Measurements from ENCODE around the gene TP53I11. TPM values are rescaled to one million over a fixed set of nuclear protein-coding genes. Genes with fewer than 3 reads are reported as not detected.
A peak's percentile ranks its signal among the peaks of the same experiment; 100 is the strongest.

TP53I11 gene
- total and polyA plus RNA-seq, 9 of the 15 experiments (the other 6 are each of a cell fraction or from before 2014, with no cell fraction given), result 0.14 to 2.5 (median 1.2) TPM; not detected in 2

- TF ChIP-seq ZHX1 (conservative IDR thresholded peaks at IDR 0.05; ENCODE audit: low read length), result no peak
- TF ChIP-seq FOXA3 (CRISPR knock-in tag; conservative IDR thresholded peaks at IDR 0.05 in 1 of 2, IDR thresholded peaks at IDR 0.05 in 1 of 2), result no peak
- TF ChIP-seq SAP30 (IDR thresholded peaks at IDR 0.05; ENCODE audit: borderline replicate concordance, insufficient read depth, low read depth, low read length, poor library complexity, severe bottlenecking), result no peak
- TF ChIP-seq ZNF561 (CRISPR knock-in tag; conservative IDR thresholded peaks at IDR 0.05), result no peak
- TF ChIP-seq ARID3A (IDR thresholded peaks at IDR 0.05; ENCODE audit: borderline replicate concordance, low read depth, low read length), result no peak
- no peak for TF ChIP-seq CREBBP (IDR thresholded peaks at IDR 0.05; ENCODE audit: low read depth, low read length)
- TF ChIP-seq ARHGAP35 (IDR thresholded peaks at IDR 0.05; ENCODE audit: partially characterized antibody), result no peak
- TF ChIP-seq RBM15 (IDR thresholded peaks at IDR 0.05; ENCODE audit: insufficient read depth, low read length), result no peak
- TF ChIP-seq DIDO1 (tag; IDR thresholded peaks at IDR 0.05; ENCODE audit: low read depth), result 0 out of 2 replicates have a peak, but pooled peaks have one; percentile 11
- no peak for TF ChIP-seq ZNF212 (CRISPR knock-in tag; IDR thresholded peaks at IDR 0.05)
- no peak for TF ChIP-seq CEBPB (tag; IDR thresholded peaks at IDR 0.05)
- no peak for TF ChIP-seq PYGO2 (tag; IDR thresholded peaks at IDR 0.05)
- TF ChIP-seq VEZF1 (CRISPR knock-in tag; IDR thresholded peaks at IDR 0.05), result peak; percentile 47
- no peak for TF ChIP-seq MCM5 (IDR thresholded peaks at IDR 0.05; ENCODE audit: low read depth)
- TF ChIP-seq TARDBP (IDR thresholded peaks at IDR 0.05), result no peak
- no peak for TF ChIP-seq ZNF589 (CRISPR knock-in tag; IDR thresholded peaks at IDR 0.05; ENCODE audit: low read depth)
- peak; percentile 33; the same call in 1 of the 2 replicates for TF ChIP-seq GATA2 (CRISPR knock-in tag; IDR thresholded peaks at IDR 0.05)
- peak; percentile 80 for TF ChIP-seq JUND (IDR thresholded peaks at IDR 0.05; ENCODE audit: borderline replicate concordance, low read depth, low read length)
- TF ChIP-seq JUND (tag; IDR thresholded peaks at IDR 0.05; ENCODE audit: borderline replicate concordance, low read depth, low read length), result peak; percentile 46; the same call in 1 of the 3 replicates
Measured at GRCh38 chr11:44955015-44955738, 4.5 kb upstream of the TP53I11 start (continued).

All from K562 (cell line).